HepG2 (cell line): Measurements from ENCODE around the gene THEM4. TPM values are rescaled to one million over a fixed set of nuclear protein-coding genes. Genes with fewer than 3 reads are reported as not detected.

Experiments
- GATAD2A ChIP-seq: IDR thresholded peaks from 2 replicates; pipeline ENCODE4 v1.6.1; 2016
- MED8 ChIP-seq: sonication (generic); formaldehyde crosslinking; IDR thresholded peaks from 2 replicates; pipeline ENCODE4 v1.8.1; 2023; ENCODE audit warnings: mild to moderate bottlenecking, missing genetic modification reagents; ENCODE audit not compliant: insufficient replicate concordance
- SNAI1 ChIP-seq: sonication (generic); formaldehyde crosslinking; IDR thresholded peaks from 2 replicates; pipeline ENCODE4 v1.5.0; 2020; ENCODE audit warnings: mild to moderate bottlenecking, missing genetic modification reagents, borderline replicate concordance
- ZNF234 ChIP-seq: sonication (generic); formaldehyde crosslinking; conservative IDR thresholded peaks from 2 replicates; pipeline ENCODE4 v1.5.1; 2020; ENCODE audit warnings: mild to moderate bottlenecking, missing genetic modification reagents
- polyA plus RNA-seq, 8 experiments: library from polyadenylated mRNA; depleted of rRNA in 3 of 8; stranded (reverse) in 7 of 8; unstranded in 1 of 8; fragments of >200 nt; fragmentation: Illumina TruSeq in 4 of 8; extraction: Trizol in 4 of 8; gene quantifications; 2 replicates each; pipeline versions ENCODE4 v1.2.1 to v1.2.3, GENCODE V29; 2011 to 2016; ENCODE audit warnings: low read depth in 4 of 8, missing spikeins in 1 of 8, mixed read lengths in 1 of 8; ENCODE audit not compliant: insufficient read depth in 1 of 8
- total RNA-seq, 5 experiments: library from RNA; depleted of rRNA; stranded (reverse); fragments of >200 nt; fragmentation: Illumina TruSeq; extraction: Trizol; gene quantifications; 2 replicates each; pipeline ENCODE4 v1.2.3, GENCODE V29; 2016; ENCODE audit warnings: low read depth in 1 of 5
- TF ChIP-seq, protein P1 (sequence below): sonication (generic); formaldehyde crosslinking; IDR thresholded peaks from 2 replicates; pipeline ENCODE4 v1.5.1; 2020; ENCODE audit warnings: mild to moderate bottlenecking, missing genetic modification reagents, borderline replicate concordance
- TF ChIP-seq, protein P2 (sequence below): sonication (generic); formaldehyde crosslinking; IDR thresholded peaks from 2 replicates; pipeline ENCODE4 v1.4.0; 2020; ENCODE audit warnings: mild to moderate bottlenecking, missing genetic modification reagents

THEM4 gene
- total and polyA plus RNA-seq, 2 of the 13 experiments (the other 11 are each of a cell fraction or from before 2014, with no cell fraction given) = 10.9 to 13.9 TPM

DNA sequence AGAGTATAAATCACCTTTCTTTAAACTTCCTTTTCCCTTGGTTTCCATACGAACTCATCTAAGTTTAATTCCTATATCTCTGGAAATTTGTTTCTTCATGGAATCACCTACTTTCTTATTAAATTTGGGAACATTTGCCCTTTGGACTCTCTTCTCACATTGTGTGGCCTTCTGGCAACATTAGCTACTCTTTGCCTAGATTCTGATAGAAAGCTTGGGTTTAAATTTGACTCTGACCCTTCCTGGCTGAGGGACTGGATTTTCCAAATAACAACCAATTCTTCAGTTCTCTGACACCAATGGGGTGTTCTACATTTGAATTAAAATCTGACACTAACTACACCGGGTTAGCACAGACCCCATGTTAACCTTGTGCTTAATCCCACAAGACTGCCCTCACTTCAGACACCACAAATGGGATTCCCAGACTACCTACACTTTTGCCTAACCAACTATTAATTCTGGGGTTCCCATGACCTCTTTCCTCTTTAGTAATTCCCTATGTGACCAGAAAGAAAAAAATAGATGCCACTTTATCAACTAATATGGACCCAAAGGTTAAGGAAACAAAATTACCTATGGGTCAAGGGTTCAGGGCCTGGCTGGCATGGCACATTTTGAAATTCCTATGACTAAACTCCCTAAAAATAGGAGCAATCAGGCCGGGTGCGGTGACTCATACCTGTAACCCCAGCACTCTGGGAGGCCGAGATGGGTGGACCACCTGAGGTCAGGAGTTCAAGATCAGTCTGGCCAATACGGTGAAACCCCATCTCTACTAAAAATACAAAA is 9.7 kb upstream of the THEM4 start (continued):
- TF ChIP-seq, protein P1, sequence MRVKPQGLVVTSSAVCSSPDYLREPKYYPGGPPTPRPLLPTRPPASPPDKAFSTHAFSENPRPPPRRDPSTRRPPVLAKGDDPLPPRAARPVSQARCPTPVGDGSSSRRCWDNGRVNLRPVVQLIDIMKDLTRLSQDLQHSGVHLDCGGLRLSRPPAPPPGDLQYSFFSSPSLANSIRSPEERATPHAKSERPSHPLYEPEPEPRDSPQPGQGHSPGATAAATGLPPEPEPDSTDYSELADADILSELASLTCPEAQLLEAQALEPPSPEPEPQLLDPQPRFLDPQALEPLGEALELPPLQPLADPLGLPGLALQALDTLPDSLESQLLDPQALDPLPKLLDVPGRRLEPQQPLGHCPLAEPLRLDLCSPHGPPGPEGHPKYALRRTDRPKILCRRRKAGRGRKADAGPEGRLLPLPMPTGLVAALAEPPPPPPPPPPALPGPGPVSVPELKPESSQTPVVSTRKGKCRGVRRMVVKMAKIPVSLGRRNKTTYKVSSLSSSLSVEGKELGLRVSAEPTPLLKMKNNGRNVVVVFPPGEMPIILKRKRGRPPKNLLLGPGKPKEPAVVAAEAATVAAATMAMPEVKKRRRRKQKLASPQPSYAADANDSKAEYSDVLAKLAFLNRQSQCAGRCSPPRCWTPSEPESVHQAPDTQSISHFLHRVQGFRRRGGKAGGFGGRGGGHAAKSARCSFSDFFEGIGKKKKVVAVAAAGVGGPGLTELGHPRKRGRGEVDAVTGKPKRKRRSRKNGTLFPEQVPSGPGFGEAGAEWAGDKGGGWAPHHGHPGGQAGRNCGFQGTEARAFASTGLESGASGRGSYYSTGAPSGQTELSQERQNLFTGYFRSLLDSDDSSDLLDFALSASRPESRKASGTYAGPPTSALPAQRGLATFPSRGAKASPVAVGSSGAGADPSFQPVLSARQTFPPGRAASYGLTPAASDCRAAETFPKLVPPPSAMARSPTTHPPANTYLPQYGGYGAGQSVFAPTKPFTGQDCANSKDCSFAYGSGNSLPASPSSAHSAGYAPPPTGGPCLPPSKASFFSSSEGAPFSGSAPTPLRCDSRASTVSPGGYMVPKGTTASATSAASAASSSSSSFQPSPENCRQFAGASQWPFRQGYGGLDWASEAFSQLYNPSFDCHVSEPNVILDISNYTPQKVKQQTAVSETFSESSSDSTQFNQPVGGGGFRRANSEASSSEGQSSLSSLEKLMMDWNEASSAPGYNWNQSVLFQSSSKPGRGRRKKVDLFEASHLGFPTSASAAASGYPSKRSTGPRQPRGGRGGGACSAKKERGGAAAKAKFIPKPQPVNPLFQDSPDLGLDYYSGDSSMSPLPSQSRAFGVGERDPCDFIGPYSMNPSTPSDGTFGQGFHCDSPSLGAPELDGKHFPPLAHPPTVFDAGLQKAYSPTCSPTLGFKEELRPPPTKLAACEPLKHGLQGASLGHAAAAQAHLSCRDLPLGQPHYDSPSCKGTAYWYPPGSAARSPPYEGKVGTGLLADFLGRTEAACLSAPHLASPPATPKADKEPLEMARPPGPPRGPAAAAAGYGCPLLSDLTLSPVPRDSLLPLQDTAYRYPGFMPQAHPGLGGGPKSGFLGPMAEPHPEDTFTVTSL (CRISPR knock-in tag) = no peak
- TF ChIP-seq, protein P2, sequence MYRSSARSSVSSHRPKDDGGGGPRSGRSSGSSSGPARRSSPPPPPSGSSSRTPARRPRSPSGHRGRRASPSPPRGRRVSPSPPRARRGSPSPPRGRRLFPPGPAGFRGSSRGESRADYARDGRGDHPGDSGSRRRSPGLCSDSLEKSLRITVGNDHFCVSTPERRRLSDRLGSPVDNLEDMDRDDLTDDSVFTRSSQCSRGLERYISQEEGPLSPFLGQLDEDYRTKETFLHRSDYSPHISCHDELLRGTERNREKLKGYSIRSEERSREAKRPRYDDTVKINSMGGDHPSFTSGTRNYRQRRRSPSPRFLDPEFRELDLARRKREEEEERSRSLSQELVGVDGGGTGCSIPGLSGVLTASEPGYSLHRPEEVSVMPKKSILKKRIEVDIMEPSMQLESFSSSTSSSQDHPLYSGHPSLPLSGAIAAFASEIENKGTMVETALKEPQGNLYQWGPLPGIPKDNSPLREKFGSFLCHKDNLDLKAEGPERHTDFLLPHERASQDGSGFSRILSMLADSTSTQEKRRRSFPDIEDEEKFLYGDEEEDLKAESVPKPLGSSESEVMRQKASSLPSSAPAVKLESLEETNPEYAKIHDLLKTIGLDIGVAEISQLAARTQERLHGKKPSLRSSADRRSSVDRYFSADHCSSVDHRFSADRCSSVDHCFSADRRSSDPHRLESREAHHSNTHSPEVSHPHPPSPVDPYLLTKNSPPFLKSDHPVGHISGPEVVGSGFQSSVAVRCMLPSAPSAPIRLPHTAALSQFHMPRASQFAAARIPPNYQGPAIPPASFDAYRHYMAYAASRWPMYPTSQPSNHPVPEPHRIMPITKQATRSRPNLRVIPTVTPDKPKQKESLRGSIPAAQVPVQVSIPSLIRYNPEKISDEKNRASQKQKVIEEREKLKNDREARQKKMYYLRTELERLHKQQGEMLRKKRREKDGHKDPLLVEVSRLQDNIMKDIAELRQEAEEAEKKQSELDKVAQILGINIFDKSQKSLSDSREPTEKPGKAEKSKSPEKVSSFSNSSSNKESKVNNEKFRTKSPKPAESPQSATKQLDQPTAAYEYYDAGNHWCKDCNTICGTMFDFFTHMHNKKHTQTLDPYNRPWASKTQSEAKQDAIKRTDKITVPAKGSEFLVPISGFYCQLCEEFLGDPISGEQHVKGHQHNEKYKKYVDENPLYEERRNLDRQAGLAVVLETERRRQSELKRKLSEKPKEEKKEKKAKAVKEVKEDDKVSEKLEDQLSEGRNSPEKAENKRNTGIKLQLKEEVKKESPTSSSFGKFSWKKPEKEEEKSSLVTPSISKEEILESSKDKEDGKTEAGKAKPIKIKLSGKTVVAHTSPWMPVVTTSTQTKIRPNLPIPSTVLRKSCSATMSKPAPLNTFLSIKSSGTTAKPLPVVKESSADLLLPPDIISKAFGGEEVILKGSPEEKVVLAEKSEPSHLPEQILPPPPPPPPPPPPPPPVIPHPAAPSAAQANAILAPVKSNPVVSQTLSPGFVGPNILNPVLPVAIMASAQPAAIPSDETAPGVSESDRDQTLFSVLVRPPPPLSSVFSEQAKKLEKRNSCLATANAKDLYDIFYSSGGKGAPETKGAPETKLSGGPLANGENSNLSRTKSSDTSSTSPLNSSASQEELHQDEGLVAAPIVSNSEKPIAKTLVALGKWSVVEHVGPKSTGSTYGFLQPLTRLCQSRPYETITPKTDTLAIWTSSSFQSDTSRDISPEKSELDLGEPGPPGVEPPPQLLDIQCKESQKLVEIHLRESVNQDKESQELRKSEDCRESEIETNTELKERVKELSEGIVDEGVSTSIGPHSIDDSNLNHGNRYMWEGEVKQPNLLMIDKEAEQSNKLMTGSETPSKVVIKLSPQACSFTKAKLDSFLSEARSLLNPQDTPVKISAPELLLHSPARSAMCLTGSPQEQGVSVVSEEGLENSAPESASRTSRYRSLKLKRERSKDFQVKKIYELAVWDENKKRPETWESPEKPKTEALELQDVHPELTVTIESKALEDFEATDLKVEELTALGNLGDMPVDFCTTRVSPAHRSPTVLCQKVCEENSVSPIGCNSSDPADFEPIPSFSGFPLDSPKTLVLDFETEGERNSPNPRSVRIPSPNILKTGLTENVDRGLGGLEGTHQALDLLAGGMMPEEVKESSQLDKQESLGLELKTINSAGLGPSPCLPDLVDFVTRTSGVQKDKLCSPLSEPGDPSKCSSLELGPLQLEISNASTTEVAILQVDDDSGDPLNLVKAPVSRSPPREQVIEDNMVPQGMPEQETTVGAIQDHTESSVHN (CRISPR knock-in tag) = no peak
- TF ChIP-seq SNAI1 (no peak), ZNF234 (CRISPR knock-in tag) (no peak), MED8 (CRISPR knock-in tag) (no peak), GATAD2A (CRISPR knock-in tag) (no peak)
